Breast epithelium (tissue), 3 donors: ENCODE results near the gene AGRN.

Experiments used
- POLR2A ChIP-seq: fragments of 450-650 bp; IDR thresholded peaks from one replicate; pipeline ENCODE4 v1.6.1; 2016; ENCODE audit warnings: antibody characterized with exemption, mild to moderate bottlenecking, moderate library complexity
- POLR2AphosphoS5 ChIP-seq, 3 donors: sonication (generic); formaldehyde crosslinking; IDR thresholded peaks; one replicate each; pipeline ENCODE4 v1.6.1; 2017; ENCODE audit warnings: antibody characterized with exemption in 3 of 3
- TF ChIP-seq, protein P1 (sequence below), 3 donors: fragments of 450-650 bp; IDR thresholded peaks; one replicate each; pipeline ENCODE4 v1.5.1; 2016 to 2017; ENCODE audit warnings: antibody characterized with exemption in 3 of 3, mild to moderate bottlenecking in 3 of 3, moderate library complexity in 3 of 3

DNA sequence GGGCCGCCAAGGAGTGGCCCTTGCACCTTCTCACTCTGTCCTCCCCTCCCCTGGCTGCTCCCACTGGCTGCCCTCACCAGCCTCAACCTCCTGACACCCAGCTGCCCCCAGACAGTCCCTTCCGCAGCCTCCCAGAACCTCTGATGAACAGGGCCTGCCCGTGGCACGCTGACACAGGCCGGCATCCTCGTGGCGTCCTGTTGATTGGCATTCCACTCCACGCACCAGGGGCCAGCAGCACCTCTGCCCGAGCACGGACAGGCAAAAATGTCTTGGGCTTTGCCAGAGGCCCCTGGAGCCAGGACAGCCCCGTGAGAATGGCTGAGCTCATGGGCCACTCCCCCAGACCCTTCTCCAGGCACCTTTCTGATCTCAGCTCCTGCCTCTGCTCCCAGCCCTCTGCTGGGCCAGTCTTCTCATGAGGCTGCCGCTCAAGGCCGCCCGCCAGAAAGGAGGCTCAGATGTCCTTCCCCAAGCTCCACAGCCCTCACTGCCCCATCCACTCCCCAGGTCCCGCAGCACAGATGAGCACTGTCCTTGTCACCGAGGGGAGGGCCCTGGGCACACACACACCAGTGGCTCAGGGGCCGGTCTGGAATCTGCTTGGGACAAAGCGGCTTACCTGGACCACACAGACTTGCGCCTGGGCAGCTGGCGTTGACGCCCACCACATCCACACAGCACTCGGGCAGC lies 70.0 kb downstream of the AGRN start:
- TF ChIP-seq, protein P1, sequence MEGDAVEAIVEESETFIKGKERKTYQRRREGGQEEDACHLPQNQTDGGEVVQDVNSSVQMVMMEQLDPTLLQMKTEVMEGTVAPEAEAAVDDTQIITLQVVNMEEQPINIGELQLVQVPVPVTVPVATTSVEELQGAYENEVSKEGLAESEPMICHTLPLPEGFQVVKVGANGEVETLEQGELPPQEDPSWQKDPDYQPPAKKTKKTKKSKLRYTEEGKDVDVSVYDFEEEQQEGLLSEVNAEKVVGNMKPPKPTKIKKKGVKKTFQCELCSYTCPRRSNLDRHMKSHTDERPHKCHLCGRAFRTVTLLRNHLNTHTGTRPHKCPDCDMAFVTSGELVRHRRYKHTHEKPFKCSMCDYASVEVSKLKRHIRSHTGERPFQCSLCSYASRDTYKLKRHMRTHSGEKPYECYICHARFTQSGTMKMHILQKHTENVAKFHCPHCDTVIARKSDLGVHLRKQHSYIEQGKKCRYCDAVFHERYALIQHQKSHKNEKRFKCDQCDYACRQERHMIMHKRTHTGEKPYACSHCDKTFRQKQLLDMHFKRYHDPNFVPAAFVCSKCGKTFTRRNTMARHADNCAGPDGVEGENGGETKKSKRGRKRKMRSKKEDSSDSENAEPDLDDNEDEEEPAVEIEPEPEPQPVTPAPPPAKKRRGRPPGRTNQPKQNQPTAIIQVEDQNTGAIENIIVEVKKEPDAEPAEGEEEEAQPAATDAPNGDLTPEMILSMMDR (IDR thresholded peaks at IDR 0.05): no peak
- no peak for TF ChIP-seq POLR2A
- no peak for TF ChIP-seq POLR2AphosphoS5 (IDR thresholded peaks at IDR 0.05)
